ENCODE measurements around the gene IFNGR1. TPM values are rescaled to one million over a fixed set of nuclear protein-coding genes. Genes with fewer than 3 reads are reported as not detected.

Gene IFNGR1
- total RNA-seq, 1 experiment from 2014 or later, result 22.8 TPM

DNA sequence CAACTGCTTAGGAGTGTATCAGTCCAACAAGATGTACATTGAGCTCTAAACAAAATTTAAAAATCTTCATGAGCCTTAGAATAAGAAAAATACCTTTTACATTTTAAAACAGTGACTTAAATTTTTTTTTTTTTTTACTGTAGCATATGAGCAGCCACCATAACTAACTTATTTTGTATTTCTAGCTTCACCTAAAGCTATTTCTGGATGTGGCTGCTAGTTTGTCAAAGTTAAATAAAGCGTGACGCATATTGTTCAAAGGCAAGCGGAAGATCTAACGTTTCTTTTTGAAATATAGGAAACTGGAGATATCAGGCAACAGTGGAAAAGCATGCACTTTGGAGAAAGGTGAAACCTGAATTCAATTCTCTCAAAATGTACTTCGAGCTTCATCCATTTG lies 42.5 kb downstream of the IFNGR1 start:
- DNase-seq (ENCODE audit: low read depth), result no peak

GRCh38 chr6:137175868-137176245 lies 43.3 kb downstream of the IFNGR1 start:
- DNase-seq (ENCODE audit: low read depth), result no peak

DNA sequence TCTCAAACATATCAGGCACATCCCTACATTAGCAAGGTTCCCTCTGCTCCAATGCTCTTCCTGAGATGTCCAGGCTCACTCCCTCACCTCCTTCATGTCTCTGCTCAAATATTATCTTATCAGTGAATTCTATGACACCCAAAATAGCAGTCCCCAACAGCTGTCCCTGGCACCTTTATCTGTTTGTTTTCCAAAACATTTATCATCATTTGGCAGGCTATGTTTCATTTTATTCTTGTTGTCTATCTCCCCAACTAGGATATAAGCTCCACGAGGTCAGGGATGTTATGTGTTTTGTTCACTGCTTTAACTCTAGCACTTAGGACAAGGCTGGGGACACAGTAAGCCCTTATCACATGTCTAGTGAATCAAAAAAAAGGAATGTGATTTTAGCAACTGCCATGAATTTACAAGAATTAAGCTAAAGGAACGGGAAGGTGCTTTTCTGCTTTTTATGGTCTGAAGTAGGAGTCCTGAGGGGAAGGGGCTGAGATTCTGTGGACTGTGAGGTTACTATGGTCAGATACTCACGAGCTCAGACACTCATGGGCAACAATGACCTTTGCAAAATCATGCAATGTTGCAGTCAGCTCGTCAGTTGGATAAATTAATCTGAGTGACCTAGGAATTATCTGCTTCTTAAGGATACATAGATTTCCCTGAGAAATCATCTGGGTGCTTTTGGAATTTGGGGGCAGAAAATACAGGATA lies 43.9 kb downstream of the IFNGR1 start:
- DNase-seq (ENCODE audit: low read depth), result no peak

GRCh38 chr6:137173501-137173900 lies 45.7 kb downstream of the IFNGR1 start, which contains the start of gene IL22RA2:
Gene IL22RA2 (minus strand): TSS chr6:137173644. CDS start chr6:137161749, 11,895 bp downstream.
- DNase-seq (ENCODE audit: low read depth), result no peak

GRCh38 chr6:137172734-137173431 lies 46.3 kb downstream of the IFNGR1 start:
- DNase-seq (ENCODE audit: low read depth), result no peak

DNA sequence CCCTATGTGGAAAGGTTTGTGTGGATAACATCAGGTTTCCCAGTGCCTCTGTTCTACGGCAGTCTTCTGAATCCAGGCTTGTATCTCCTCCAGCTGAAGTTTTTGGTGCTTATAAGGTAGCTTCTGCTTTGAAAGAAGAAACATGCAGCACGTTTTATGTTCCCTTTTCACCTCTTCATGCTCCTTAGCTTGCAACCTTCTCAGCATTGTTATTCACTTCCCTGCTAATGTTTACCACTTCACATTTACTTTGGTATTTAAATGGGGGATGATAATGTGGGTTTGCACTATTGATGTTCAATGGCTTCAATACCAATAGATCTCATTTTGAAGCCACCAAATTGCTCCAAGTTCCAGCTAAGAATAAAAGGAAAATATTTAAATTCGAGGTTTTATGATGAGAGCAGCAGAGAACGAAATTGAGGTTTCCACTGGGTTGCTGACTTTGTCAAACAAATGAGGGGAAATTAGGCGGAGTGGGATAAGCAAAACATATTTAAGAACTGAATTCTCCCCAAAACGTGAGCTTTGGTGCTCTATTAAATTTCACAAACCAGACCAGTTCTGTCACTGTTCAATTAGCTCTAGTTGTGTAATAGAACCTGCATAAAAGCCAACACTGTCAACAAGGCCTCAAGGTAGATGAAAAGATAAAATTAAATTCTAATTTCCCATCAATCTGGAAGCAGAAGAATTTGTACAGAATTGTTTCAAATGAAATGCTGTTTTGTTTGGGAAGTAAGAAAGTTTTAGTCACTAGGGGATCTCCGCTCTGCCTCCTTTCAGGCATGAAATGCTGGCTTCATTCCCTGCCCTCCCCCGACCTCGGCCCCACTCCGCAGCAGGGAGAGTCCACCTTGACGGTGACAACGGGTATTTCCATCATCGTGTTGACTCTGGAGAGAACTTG lies 47.1 kb downstream of the IFNGR1 start:
- no peak for DNase-seq (ENCODE audit: low read depth)

- no peak for DNase-seq (ENCODE audit: low read depth)
Measured at GRCh38 chr6:137171053-137171374, 48.2 kb downstream of the IFNGR1 start.

- DNase-seq (ENCODE audit: low read depth), result no peak
Measured at GRCh38 chr6:137170266-137171052, 48.7 kb downstream of the IFNGR1 start.

GRCh38 chr6:137167702-137168377 lies 51.3 kb downstream of the IFNGR1 start:
- DNase-seq (ENCODE audit: low read depth), result no peak

DNA sequence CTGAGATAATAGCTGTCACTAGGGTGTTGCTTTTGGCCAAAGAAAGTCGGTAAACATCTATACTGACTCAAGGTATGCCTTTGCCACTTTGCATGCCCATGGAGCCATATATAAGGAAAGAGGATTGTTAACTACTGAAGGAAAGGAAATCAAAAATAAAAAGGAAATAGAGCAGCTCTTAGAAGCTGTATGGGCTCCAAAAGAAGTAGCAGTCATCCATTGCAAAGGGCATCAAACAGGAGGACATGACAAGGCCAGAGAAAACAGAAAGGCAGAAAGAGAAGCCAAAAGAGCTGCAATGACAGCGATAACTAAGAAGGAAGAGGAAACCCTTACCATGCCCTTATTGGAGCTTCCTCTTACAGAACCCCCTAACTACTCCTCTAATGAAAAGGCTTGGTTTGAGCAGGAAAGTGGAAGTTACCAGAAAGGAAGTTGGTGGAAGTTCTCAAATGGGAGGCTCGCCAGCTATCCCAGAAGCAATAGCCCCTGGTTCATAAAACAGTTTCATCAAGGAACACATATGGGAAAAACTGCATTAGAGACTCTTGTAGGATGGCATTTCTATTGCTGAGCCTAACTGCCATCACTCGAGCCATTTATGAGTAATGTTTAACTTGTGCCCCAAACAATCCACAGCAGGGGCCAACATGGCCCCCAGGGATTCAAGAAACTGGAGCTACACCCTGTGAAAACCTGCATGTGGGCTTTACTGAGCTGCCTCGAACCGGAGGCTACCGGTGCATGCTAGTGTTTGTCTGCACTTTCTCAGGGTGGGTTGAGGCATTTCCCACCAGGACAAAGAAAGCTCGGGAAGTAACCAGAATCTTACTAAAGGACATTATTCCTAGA lies 52.7 kb downstream of the IFNGR1 start:
- DNase-seq (ENCODE audit: low read depth), result no peak

DNA sequence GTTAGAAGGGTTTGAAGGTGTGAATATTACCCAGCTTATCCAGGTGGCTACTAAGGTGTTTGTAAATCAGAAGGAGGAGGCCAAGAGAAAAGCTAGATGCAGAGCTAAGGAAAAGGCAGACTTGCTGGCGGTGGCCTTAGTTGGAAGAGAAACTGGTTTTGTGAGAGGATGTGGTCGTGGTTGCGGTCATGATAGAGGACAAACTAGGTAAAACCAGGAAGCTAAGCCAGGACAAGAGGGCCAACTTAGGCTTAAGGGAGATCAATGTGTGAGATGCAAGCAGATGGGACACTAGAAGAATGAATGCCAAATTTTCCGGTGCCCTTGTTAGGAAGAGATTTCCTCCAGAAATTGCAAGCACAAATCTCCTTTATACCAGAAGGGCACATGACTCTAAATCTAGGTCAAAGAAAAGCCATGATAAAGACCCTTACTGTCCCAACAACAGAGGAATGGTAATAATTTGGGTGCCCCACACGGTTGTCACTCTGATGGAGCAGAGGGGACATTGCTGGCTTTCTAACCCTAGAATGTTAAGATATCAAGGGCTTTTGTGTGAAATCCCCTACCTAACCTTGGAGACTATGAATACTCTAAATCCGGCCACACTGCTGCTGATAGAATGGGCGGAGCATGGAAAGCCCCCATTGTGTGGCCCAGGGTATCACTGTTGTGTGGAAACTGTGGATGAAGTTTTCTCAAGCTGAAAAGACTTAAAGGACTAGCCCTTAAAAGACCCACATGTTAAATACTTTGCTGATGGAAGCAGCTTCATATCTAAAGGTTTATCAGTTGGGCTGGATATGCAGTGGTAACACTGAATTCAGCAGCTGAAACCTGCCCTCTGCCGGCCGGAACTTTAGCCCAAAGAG lies 53.6 kb downstream of the IFNGR1 start:
- no peak for DNase-seq (ENCODE audit: low read depth)

- no peak for DNase-seq (ENCODE audit: low read depth)
Measured at GRCh38 chr6:137163732-137164318, 55.4 kb downstream of the IFNGR1 start.

GRCh38 chr6:137162692-137163306 lies 56.4 kb downstream of the IFNGR1 start:
- no peak for DNase-seq (ENCODE audit: low read depth)

DNA sequence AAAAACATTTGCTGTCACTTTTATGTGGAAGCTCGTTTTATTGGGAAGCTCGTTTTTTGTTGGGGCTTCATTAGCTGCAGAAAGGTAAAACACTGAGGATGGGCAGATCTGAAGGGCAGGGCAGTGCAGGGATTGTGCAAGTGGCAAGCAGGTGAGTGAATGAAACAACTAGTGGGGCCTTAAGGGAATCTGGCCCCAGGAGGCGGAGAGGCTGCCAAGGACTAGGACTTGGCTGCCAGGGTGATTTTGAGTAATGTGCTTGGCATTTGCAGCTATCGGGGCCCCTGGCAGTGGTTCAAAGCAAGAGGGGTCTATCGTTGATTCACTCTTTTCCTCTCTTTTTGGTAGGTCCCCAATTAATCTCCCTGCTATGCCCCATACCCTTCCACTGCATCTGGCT lies 57.2 kb downstream of the IFNGR1 start:
- DNase-seq (ENCODE audit: low read depth), result no peak

GRCh38 chr6:137160763-137161162 lies 58.4 kb downstream of the IFNGR1 start:
- peak; percentile 81 for DNase-seq (ENCODE audit: low read depth)

- no peak for DNase-seq (ENCODE audit: low read depth)
Measured at GRCh38 chr6:137159912-137160311, 59.3 kb downstream of the IFNGR1 start.

DNA sequence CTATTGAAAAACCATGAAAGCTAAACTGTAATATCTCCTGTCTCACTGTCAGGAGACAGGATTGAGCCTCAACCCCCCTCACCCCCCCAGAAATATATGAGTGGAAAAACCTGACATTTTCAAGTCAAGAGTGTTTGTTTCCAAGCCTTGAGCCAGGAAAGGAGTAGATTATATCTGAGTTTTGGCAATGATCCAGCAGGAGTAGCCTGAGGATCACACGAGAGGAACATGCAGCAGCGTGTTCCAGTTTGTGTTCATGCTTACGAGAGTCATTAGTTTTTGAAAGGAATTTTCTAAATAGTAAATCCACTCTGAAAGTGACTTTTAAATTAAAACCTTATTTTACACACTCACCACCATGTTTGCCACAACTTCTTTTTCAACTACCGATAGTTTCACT lies 61.6 kb downstream of the IFNGR1 start:
- no peak for DNase-seq (ENCODE audit: low read depth)

GRCh38 chr6:137156650-137157049 lies 62.5 kb downstream of the IFNGR1 start:
- DNase-seq (ENCODE audit: low read depth), result no peak
